SU-DHL-6 (cell line): ENCODE data around the gene STYXL1.

Experiments used
- H2AFZ ChIP-seq: fragments of 200-600 bp; sonication (generic); 2 replicates; pipeline ENCODE4 v1.6.1; 2014; ENCODE audit warnings: low read depth, mild to moderate bottlenecking, moderate library complexity, mixed read lengths, antibody characterized with exemption, low read length; ENCODE audit not compliant: severe bottlenecking
- H3F3A ChIP-seq: fragments of 200-600 bp; shearing (Covaris generic); 2 replicates; pipeline ENCODE4 v1.6.0; 2016; ENCODE audit warnings: antibody characterized with exemption, mild to moderate bottlenecking; ENCODE audit not compliant: insufficient read depth
- H3K27ac ChIP-seq: fragments of 200-600 bp; sonication (generic); 2 replicates; pipeline ENCODE4 v1.5.1; 2016; ENCODE audit warnings: low read depth, mild to moderate bottlenecking, low read length, moderate library complexity, mixed read lengths
- H3K27me3 ChIP-seq: fragments of 200-600 bp; sonication (generic), shearing (Covaris generic); 2 replicates; pipeline ENCODE4 v1.6.0; 2014; ENCODE audit warnings: mild to moderate bottlenecking, low read length
- H3K36me3 ChIP-seq: fragments of 200-600 bp; sonication (generic); 2 replicates; pipeline ENCODE4 v1.6.1; 2014; ENCODE audit warnings: mild to moderate bottlenecking, low read length, mixed read lengths
- H3K4me2 ChIP-seq: fragments of 300-600, 200-600 bp; shearing (Covaris generic), sonication (generic); 2 replicates; pipeline ENCODE4 v1.6.0; 2014; ENCODE audit warnings: low read length, low read depth, mild to moderate bottlenecking; ENCODE audit not compliant: poor library complexity, severe bottlenecking
- H3K4me3 ChIP-seq: fragments of 200-600 bp; sonication (generic); 2 replicates; pipeline ENCODE4 v1.5.1; 2014; ENCODE audit warnings: antibody characterized with exemption, low read length, mild to moderate bottlenecking, mixed read lengths; ENCODE audit not compliant: insufficient read depth, poor library complexity, severe bottlenecking
- H3K79me2 ChIP-seq: fragments of 200-600 bp; sonication (generic); 2 replicates; pipeline ENCODE4 v1.6.1; 2014; ENCODE audit warnings: mild to moderate bottlenecking, low read length, moderate library complexity; ENCODE audit not compliant: insufficient read depth
- H3K9ac ChIP-seq: fragments of 200-600 bp; sonication (generic); 2 replicates; pipeline ENCODE4 v1.7.0; 2014; ENCODE audit warnings: mild to moderate bottlenecking, low read length
- H3K9me2 ChIP-seq: fragments of 200-600 bp; sonication (generic); replicated peaks from 2 replicates; pipeline ENCODE4 v1.6.1; 2014; ENCODE audit warnings: low read length; ENCODE audit not compliant: insufficient read depth
- H3K9me3 ChIP-seq: fragments of 200-600 bp; sonication (generic); 2 replicates; pipeline ENCODE4 v1.6.1; 2014; ENCODE audit warnings: low read length, mixed read lengths; ENCODE audit not compliant: insufficient read depth
- H4K20me1 ChIP-seq: fragments of 200-600 bp; sonication (generic); 2 replicates; pipeline ENCODE4 v1.6.1; 2014; ENCODE audit warnings: low read depth, mild to moderate bottlenecking, antibody characterized with exemption, low read length, moderate library complexity, mixed read lengths
- CTCF ChIP-seq: fragments of 200-600 bp; sonication (generic); IDR thresholded peaks from one replicate; pipeline ENCODE4 v1.5.1; 2017; ENCODE audit warnings: antibody characterized with exemption, mild to moderate bottlenecking, low read length, moderate library complexity; ENCODE audit not compliant: insufficient read depth, poor library complexity, severe bottlenecking
- EZH2phosphoT487 ChIP-seq: fragments of 200-600 bp; sonication (generic), shearing (Covaris generic); conservative IDR thresholded peaks from 2 replicates; pipeline ENCODE4 v1.6.1; 2018; ENCODE audit warnings: mild to moderate bottlenecking, antibody characterized with exemption, low read length, moderate library complexity, mixed read lengths

The STYXL1 gene

DNA sequence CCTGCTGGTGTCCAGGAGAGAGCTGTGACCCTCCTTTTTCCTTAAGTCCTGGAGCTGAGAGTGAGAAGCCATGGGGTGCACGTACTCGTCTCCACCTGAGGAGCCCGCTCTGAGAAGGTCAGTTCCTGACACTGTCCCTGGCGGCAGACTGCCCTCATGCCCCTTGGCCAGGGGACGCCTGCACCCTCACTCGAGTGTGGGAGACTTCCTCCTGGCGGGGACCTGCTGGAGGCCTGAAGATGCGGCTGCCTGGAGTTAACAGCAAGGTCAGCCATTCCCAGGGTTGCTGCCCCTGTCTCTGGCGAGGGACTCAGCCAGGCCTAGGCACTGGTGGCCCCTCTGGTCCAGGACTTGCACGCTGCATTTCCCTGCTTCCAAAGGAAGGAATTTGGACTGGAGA, 79.8 kb downstream of the STYXL1 start:
- no peak overlapping the region for H3K27ac ChIP-seq
- H4K20me1 ChIP-seq: no peaks in the 10 kb centered on the region
- no peaks in the 10 kb centered on the region for H3K9me3 ChIP-seq
- no peaks in the 10 kb centered on the region for H3K36me3 ChIP-seq
- H3K27me3 ChIP-seq: no peaks in the 10 kb centered on the region
- no peak overlapping the region for H3K4me3 ChIP-seq
- TF ChIP-seq CTCF (no peak), EZH2phosphoT487 (no peak)
- H3F3A ChIP-seq: no peaks in the 10 kb centered on the region
- H3K9ac ChIP-seq: no peak overlapping the region
- no peaks in the 10 kb centered on the region for H3K9me2 ChIP-seq
- no peak overlapping the region for H3K4me2 ChIP-seq
- no peaks in the 10 kb centered on the region for H3K79me2 ChIP-seq
- H2AFZ ChIP-seq: no peak overlapping the region

DNA sequence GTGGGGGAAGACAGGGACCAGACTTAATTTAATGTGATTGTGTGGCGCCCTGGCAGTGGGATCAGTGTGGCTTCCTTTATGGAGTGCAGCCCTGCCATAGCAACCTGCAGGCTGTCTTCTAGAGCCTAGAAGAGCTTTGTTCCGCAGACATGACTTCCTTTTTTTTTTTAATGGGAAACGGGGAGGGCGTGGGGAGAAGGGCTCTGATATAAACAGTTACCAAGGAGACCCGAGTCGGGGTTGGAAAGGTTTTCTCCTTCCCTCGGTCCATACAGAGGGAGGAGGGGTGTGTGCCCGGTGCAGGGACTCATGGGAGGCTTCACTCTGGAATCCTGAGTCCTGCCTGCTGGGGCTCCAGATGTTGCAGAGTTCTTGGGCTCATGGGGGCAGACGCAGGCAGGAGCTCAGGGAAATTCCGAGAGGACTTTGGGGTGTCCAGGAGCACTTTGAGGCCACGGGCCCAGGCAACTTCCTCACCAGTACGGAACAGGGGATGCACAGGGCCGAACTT, 80.3 kb downstream of the STYXL1 start:
- Histone ChIP-seq H3K36me3 (no peaks in the 10 kb centered on the region), H3K4me2 (no peak overlapping the region), H3K79me2 (no peaks in the 10 kb centered on the region), H3K27me3 (no peaks in the 10 kb centered on the region), H3K9ac (no peak overlapping the region), H4K20me1 (no peaks in the 10 kb centered on the region), H3F3A (no peaks in the 10 kb centered on the region), H2AFZ (no peak overlapping the region), H3K4me3 (no peak overlapping the region), H3K9me3 (no peaks in the 10 kb centered on the region), H3K27ac (no peak overlapping the region), H3K9me2 (no peaks in the 10 kb centered on the region)
- TF ChIP-seq EZH2phosphoT487 (no peak), CTCF (no peak)

DNA sequence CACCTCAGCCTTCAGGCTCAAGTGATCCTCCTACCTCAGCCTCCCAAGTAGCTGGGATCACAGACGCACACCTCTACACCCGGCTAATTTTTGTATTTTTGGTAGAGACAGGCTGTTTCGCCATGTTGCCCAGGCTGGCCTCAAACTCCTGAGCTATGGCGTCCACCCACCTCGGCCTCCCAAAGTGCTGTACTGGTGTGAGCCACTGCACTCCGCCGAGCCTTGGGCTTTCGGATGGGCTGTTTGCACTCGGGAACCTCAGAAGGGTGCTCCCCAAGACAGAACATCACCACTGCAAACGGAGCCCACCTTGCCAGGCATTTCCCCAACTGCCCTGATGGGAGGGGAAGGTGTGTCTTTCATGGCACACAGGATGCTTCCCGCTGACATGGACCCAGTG, 80.7 kb downstream of the STYXL1 start:
- Histone ChIP-seq H3K79me2 (no peaks in the 10 kb centered on the region), H3K9me2 (no peaks in the 10 kb centered on the region), H3K36me3 (no peaks in the 10 kb centered on the region), H3K4me2 (no peak overlapping the region), H2AFZ (no peak overlapping the region), H3F3A (no peaks in the 10 kb centered on the region), H4K20me1 (no peaks in the 10 kb centered on the region), H3K4me3 (no peak overlapping the region), H3K9me3 (no peaks in the 10 kb centered on the region), H3K9ac (no peak overlapping the region), H3K27ac (no peak overlapping the region), H3K27me3 (no peaks in the 10 kb centered on the region)
- no peak for TF ChIP-seq CTCF
- no peak for TF ChIP-seq EZH2phosphoT487
